Inflammatory macrophage treated with lipopolysaccharide for 1 hour (primary cell): ENCODE results near the gene WDFY3.
A peak's percentile ranks its signal among the peaks of the same experiment; 100 is the strongest.

ENCODE experiments used
- DNase-seq, 2 donors: peaks; one replicate each; pipeline ENCODE4 v3.0.0-alpha.2; 2020 to 2022

Gene WDFY3

DNA sequence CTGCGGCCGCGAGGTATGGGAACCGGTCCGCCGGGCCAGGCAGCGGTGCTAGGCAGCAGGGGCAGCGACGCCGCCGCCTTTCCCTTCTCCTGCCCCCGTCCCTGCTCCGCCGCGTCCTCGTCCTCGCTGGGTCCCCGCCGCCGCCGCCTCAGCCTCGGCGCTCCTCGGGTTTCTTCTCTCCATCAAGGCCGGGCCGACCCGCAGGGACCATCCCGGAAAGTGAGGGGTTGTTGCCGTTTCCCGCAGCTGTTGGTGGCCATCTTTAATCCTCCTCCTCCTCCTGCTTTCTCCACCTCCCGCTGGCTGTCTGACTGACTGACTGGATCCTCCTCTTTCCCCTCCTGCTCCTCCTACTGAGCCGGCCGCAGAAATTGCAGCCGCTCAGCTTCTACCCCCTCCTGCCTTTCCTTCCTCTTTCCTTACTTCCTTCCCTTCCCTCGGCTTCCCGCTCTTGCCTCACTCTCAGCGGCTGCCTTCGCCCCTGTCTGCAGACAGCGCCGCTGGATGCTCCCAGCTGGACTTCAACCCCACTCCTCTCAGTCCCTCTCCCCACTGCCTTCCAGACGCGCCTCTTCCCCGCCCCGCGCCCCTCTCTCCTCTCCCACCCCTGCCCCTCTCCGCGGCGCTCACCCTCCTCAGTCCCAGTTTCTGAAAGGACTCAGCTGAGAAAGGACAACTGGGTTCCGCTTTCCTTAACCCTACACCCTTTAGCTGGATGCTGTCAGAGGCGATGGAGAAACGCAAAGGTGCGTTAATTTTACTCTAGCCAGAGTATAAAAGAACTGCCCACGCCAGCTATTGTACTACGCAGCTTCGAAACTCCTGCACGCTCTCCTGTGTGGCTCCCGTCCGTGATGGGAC, at the start of gene WDFY3:
Gene WDFY3, minus strand, starts transcription at position 309 of the 861 bp plus-strand sequence. CDS start 106,099 bp downstream, outside the sequence.
- DNase-seq: peak; percentile 87 to 91

DNA sequence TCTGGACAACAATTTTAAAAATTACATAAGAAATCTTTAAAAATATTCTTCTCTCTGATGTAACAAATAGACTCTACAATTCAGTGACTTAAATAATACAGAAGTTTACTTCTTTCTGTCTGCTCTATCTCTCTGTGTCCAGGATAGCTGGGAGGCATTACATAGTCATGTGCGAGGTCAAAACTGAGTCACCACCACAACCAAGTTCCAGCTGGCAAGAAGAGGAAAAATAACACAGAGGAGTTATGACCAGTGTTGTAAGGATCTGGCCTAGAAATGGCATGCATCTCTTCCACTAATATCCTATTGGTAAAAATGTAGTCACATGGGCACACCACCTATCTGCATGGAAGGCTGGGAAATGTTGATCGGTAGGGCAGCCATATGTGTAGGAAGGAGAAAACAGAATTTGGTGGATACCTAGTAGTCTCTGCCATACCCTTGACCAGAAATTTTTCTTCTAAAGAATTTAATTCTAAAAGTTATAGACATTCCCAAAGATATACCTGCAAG, 39.4 kb upstream of the WDFY3 start:
- no peak for DNase-seq

DNA sequence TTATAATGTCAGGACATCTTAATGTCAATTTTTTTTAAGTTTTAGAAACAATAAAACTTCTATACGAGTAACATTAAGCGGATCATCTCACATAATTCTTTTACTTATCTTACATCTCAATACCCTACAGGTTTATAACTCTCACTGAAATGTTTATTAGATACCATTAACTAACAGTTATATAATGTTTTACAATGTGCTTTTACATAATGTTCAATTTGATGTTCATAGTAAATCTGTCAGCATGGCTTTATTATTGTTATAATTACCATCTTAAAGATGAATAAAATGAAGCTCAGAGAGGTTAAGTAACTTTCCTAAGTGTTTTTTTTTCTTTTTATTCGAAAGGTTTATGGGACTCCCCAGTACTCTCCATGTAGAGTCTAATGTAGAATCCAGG, 33.9 kb upstream of the WDFY3 start:
- DNase-seq: no peak

DNA sequence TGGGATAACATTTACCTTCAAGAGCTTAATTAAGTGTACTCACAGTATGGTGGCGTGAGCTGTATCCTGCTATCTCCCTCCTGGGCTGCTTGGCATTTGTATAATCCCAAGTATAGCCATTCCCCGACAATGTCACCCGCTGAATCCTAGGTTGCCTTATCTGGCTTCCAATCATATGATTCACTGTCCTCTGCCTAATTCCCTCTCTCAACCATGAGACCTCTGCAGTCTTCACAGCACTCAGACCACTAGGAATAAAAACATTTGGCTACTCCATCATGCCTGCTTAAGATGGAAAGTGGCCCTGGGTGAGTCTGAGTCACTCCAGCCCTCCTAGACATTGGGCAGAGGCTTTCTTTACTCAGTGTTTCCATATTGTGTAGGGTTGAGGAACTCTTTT, 28.9 kb upstream of the WDFY3 start:
- no peak for DNase-seq

- no peak for DNase-seq
These were observed 27.8 kb upstream of the WDFY3 start for GRCh38 chr4:84994280-84994679.

DNA sequence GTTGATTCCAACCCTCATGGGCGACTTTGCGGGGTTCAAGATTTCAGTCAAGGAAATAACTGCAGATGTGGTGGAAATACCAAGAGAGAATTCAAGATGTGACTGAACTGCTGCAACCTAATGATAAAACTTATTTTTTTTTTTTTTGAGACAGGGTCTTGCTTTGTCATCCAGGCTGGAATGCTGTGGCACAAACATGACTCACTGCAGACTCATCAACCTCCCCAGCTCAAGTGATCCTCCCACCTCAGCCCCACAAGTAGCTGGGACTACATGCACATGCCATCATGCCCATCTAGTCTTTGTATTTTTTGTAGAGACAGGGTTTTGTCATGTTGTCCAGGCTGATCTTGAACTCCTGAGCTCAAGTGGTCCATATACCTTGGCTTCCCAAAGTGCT, 19.5 kb upstream of the WDFY3 start:
- no peak for DNase-seq

DNA sequence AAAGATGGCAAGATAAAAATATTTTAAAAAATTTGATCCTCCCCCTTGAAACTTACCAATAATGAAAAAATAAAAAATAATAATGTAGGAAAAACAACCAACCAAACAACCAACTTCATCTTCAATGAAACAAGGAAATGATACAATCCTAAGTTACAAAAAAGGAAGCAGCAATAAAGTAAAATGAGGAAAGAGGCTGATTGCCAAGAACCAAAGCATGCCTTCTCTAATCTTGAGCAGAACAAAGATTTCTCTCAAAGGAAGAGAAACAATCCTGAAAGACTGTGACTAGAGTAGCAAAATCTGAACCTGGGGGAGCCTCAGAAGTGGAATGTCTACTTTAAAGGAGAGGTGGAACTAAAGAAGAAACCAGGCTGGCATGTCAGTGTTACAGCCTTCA, 10.9 kb upstream of the WDFY3 start:
- DNase-seq: peak; percentile 51 to 54

DNA sequence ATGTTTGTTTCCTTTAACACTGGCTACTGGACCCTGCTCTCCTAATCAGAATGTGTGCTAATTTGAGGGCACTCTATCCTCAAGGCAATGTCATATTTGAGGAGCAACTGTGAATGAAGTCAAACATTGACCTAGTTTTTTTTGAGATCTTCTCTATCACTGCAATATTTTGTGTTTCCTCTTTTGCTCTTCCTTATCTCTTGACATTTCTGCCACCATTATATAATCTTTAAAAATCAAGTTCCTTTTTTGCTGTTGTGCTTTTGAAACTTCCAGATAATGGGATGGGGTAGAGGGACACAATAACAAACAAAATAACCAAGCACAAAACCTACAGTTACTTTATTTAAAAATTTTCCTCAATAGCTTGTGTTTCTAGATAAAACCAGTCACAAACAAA, 7.4 kb upstream of the WDFY3 start:
- peak in 1 of 2 donors; percentile 21 for DNase-seq

DNA sequence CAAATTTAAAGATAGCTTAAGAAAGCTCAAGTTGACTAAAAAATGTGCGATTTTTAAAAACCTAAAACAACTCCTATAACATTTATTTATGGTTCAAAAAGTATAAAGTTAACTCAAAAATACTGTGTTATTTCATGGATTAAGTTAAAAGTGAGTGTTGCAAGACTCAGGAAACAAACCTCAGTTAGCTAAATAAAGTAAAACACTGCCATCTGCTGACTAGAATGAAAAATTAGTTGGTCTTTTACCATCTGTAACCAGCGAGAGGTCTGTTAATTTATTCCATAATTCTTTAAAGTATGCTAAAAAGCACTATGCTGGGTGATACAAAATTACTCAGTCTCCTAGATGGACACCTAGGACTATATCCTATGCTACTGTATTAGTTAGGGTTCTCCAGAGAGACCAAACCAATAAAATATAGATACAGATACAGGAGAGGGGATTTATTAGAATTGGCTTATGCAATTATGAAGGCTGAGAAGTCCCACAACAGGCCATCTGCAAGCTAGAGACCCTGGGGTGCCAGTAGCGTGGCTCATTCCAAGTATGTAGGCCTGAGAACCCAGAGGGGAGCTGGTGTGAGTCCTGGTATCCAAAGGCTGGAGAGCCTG, 4.9 kb upstream of the WDFY3 start:
- peak; percentile 62 to 72 for DNase-seq

DNA sequence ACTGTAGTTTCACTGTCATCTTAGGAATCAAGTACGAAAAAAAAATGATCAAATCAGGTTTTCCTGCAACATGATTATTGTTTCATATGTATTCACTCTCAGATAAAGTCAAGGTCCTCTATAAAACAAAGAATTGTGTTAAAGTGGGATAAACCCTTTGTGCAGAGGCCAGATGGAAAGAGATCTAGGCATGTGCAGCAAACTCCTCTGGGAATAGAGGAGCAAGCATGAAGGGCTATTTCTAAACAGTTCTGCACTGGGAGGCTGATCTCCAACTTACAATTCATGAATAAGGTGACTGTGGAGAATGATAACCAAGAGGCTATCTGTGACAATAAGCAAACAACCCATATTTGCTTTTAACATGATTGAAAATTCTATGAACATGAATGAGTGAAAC, 2.4 kb upstream of the WDFY3 start:
- DNase-seq: no peak

DNA sequence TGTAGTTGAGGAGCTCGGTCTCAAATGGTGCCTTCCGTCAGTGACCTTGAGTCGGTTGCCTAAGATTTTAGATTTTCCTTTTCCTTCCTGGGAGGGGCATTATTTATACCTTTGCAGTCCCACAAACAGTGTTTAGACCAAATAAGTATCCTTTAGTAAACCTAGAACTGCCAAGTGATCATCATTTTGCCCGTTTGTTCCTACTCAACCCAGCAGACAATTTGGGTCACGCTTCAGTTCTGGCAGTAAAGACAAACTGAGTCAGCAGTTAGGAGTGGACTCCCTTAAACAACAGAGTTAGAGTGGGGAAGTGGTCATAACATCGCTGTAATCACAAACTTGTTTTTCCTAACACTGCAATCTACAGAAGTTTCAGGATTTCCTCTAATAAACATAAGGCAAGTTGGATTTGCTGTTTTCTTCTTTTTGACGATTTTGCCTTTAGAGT, 777 bp upstream of the WDFY3 start:
- peak in 1 of 2 donors; percentile 21 for DNase-seq

DNA sequence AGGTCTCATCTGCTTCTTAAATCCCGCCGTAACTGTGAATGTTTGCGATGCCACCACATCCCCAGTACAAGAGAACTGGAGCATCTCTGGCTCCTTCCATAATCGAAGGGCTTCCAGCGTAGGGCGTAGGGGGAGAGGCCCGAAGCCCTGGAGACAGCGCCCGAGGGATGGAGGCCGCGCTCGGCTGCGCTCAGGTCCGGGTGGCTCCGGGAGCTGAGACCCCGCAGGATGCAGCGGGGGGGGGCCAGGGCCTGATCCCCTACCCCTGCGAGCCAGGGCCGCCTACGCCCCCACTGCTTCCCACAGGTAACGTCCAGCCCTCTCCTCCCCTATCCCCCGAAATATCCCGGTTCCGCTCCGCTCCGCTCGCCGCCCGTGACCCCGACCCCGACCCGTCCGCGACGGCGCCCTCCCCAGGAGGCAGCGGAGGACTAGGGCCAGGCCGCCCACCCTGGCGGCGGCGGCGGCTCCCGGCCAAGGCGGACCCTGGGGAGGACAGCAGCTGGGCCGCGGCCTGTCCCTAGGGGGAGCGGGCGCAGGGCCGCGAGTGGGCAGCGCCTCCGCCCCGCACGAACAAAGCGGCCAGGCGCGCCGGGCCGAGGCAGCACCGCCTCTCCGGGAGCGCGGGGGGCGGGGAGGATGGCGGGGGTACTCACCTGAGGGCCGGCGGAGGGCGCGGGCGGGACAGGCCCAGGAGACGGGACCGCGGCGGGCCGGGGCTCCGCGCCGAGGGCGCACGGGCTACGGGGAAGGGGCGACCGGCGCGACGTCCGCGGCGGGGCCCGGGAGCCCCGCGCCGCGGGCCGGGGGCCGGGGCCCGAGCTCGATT, 723 bp downstream of the WDFY3 start:
- peak; percentile 34 to 35 for DNase-seq

- no peak for DNase-seq
These were observed 1.4 kb downstream of the WDFY3 start for GRCh38 chr4:84964995-84965552.

- DNase-seq: no peak
These were observed 4.4 kb downstream of the WDFY3 start for GRCh38 chr4:84962102-84962501.

DNA sequence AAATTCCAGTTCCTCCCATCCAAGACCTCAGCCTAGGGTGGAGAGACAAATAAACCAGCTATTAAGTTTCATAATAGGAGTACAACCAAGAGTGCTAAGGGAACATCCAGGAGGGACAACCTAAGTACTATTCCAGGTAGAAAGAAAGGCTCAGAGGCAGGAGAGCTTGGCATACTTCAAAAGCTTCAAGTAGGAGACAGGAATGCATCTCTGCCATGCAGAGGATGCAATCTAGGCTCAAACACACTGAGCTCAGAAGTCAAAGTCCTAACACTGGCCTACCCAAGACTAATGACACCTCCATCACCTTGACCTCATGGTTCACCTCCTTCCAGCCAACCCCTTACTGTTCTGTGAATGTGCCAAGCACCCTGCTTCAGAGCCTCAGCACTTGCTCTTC, 8.1 kb downstream of the WDFY3 start:
- no peak for DNase-seq

GRCh38 chr4:84957514-84958420, 8.7 kb downstream of the WDFY3 start:
- DNase-seq: no peak

GRCh38 chr4:84956014-84956413, 10.5 kb downstream of the WDFY3 start:
- peak; percentile 13 to 33 for DNase-seq

DNA sequence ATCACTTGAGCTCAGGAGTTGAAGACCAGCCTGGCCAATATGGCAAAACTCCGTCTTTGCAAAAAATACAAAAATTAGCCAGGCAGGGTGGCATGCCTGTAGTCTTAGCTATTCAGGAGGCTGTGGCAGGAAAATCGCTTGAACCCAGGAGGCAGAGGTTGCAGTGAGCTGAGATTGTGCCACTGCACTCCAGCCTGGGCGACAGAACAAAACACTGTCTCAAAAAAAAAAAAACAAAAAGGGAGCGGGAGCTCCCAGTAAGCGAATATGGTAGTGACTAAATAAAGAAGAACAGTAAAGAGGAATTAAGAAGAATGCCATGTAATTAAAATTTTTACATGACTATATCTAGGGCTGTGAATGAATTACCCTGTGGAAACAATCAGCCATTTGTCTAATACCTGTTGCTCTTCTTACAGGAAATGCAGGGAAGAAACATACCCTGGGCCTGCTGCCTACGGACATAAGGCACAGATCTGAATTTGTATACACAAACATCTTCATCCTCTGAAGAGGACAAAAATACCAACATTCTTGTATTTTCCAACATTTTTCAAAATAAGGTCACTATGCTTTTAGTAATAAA, 11.4 kb downstream of the WDFY3 start:
- no peak for DNase-seq

- no peak for DNase-seq
These were observed 13.7 kb downstream of the WDFY3 start for GRCh38 chr4:84952776-84953175.

- DNase-seq: no peak
These were observed 14.5 kb downstream of the WDFY3 start for GRCh38 chr4:84952004-84952403.

- DNase-seq: peak; percentile 20 to 34
These were observed 18.4 kb downstream of the WDFY3 start for GRCh38 chr4:84948056-84948455.
